HG03558 (cell line): Measurements from ENCODE around the gene ZGRF1.
"Not testable (repeated sequence)": the region's sequence is repeated elsewhere in the genome, so short reads cannot be mapped to it uniquely, and the experiment has no call there.

Experiments
- ATAC-seq: cut with Tn5 transposase; IDR thresholded peaks from one replicate; pipeline ENCODE4 v1.9.1; 2021; ENCODE audit warnings: moderate number of reproducible peaks; ENCODE audit not compliant: unreplicated experiment; ENCODE audit errors: extremely low read depth

Gene ZGRF1

GRCh38 chr4:112644595-112645535, 8.2 kb upstream of the ZGRF1 start:
- ATAC-seq: not testable (repeated sequence)

- no peak for ATAC-seq
These were observed 5.8 kb upstream of the ZGRF1 start for GRCh38 chr4:112642526-112642925.

GRCh38 chr4:112637552-112637866, 800 bp upstream of the ZGRF1 start:
- ATAC-seq: no peak

GRCh38 chr4:112633477-112634235, 3.1 kb downstream of the ZGRF1 start:
- no peak for ATAC-seq

- ATAC-seq: no peak
These were observed 10.5 kb downstream of the ZGRF1 start for GRCh38 chr4:112626228-112626627.

GRCh38 chr4:112616984-112617383, 19.7 kb downstream of the ZGRF1 start:
- no peak for ATAC-seq

GRCh38 chr4:112612814-112613213, 23.9 kb downstream of the ZGRF1 start:
- ATAC-seq: not testable (repeated sequence)

GRCh38 chr4:112604589-112604988, 32.1 kb downstream of the ZGRF1 start:
- ATAC-seq: peak; percentile 56

- no peak for ATAC-seq
These were observed 41.7 kb downstream of the ZGRF1 start for GRCh38 chr4:112594993-112595392.

- ATAC-seq: peak; percentile 46
These were observed 43.1 kb downstream of the ZGRF1 start for GRCh38 chr4:112593438-112594133.

GRCh38 chr4:112592717-112593116, 44.0 kb downstream of the ZGRF1 start:
- no peak for ATAC-seq

GRCh38 chr4:112591593-112591992, 45.1 kb downstream of the ZGRF1 start:
- no peak for ATAC-seq

- ATAC-seq: no peak
These were observed 47.5 kb downstream of the ZGRF1 start for GRCh38 chr4:112589206-112589605.

GRCh38 chr4:112585977-112586736, 50.6 kb downstream of the ZGRF1 start:
- no peak for ATAC-seq

- ATAC-seq: no peak
These were observed 69.2 kb downstream of the ZGRF1 start for GRCh38 chr4:112567536-112567935.

GRCh38 chr4:112564706-112565270, 71.9 kb downstream of the ZGRF1 start:
- ATAC-seq: no peak

GRCh38 chr4:112563431-112564200, 73.1 kb downstream of the ZGRF1 start:
- no peak for ATAC-seq

GRCh38 chr4:112562254-112562879, 74.3 kb downstream of the ZGRF1 start:
- no peak for ATAC-seq

GRCh38 chr4:112560084-112560483, 76.6 kb downstream of the ZGRF1 start:
- ATAC-seq: no peak
